NT2/D1 (cell line): ENCODE measurements around the gene NTRK3.

Experiments used
- DNase-seq: peaks from one replicate; pipeline ENCODE4 v3.0.0-alpha.2; 2011; ENCODE audit warnings: low read depth, low spot score
- H3K27me3 ChIP-seq: 2 replicates; pipeline ENCODE4 v1.6.0; 2011; ENCODE audit warnings: mild to moderate bottlenecking; ENCODE audit not compliant: insufficient read length, insufficient read depth
- H3K36me3 ChIP-seq: 2 replicates; pipeline ENCODE4 v1.6.1; 2011; ENCODE audit warnings: mild to moderate bottlenecking, low read length, mixed read lengths; ENCODE audit not compliant: insufficient read depth, insufficient read length
- H3K4me1 ChIP-seq: 2 replicates; pipeline ENCODE4 v1.5.1; 2011; ENCODE audit not compliant: insufficient read depth, insufficient read length
- H3K4me3 ChIP-seq: 2 replicates; pipeline ENCODE4 v1.5.1; 2011; ENCODE audit warnings: low read depth; ENCODE audit not compliant: insufficient read length
- H3K9ac ChIP-seq: 2 replicates; pipeline ENCODE4 v1.6.0; 2011; ENCODE audit warnings: low read depth; ENCODE audit not compliant: insufficient read length
- H3K9me3 ChIP-seq: 2 replicates; pipeline ENCODE4 v1.5.1; 2011; ENCODE audit warnings: mild to moderate bottlenecking, low read length; ENCODE audit not compliant: insufficient read depth
- SUZ12 ChIP-seq: IDR thresholded peaks from 2 replicates; pipeline ENCODE4 v1.6.1; 2011; ENCODE audit not compliant: insufficient read length, insufficient read depth; ENCODE audit errors: extremely low read depth
- YY1 ChIP-seq: IDR thresholded peaks from 2 replicates; pipeline ENCODE4 v1.6.1; 2011; ENCODE audit not compliant: insufficient read length, insufficient read depth
- ZNF274 ChIP-seq: IDR thresholded peaks from 2 replicates; pipeline ENCODE4 v1.6.1; 2011; ENCODE audit warnings: mild to moderate bottlenecking, low read depth, low read length

Gene NTRK3

DNA sequence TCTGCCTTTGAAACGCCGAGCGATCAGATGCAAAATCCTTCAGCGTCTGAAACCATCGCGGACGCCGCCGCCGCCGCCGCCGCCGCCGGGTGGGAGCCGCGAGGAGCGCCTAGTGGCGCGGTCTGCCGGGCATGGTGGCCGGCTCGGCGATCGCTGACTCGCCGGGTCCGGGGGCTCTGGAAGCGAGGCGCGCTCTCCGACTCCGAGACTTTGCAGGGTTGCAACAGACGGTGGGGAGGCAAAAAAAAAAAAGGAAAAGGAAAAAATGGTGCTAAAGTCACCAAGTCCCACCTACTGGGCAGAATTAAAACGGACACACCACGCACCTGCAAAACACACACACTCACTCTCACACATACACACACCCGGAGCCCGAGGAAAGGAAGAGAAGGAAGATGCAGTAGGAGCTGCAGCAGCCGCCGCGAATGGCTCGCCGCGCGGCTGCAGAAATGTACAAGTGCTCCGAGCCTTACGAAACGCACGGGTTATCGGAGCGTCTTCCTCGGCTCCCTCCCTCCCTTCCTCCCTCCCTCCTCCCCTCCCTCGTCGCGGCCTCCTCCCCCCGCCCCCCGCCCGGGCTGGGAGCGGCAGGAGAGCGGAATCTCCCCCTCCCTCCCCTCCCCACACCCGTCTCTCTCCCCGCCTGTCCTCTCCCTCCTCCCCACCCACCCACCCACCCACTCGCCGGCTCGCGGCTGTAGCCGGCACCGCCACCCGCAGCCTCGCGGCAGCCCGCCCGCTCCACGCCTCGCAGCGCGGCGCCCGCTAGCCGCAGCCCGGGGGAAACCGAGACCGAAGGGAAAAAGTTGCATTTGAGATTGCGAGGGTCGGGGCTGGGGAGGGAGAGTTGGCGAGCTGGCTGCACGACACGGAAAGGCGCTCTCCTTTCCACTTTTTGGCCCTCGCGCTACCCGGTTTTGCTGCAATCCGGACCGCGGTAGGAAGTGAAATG lies at the start of gene NTRK3:
Gene NTRK3 (minus strand): TSS at position 461 of the 952 bp plus-strand sequence. CDS start 586 bp downstream, outside the sequence.
- Histone ChIP-seq H3K36me3 (no peaks in the 10 kb centered on the region), H3K4me1 (peaks cover 2% of the 10 kb centered on the region), H3K27me3 (peaks cover 67% of the 10 kb centered on the region), H3K4me3 (peak within 1 kb of the TSS; percentile 68), H3K9me3 (no peaks in the 10 kb centered on the region), H3K9ac (peak within 1 kb of the TSS; percentile 76)
- TF ChIP-seq YY1, result no peak
- TF ChIP-seq ZNF274, result no peak
- no peak for TF ChIP-seq SUZ12
- no peak for DNase-seq

DNA sequence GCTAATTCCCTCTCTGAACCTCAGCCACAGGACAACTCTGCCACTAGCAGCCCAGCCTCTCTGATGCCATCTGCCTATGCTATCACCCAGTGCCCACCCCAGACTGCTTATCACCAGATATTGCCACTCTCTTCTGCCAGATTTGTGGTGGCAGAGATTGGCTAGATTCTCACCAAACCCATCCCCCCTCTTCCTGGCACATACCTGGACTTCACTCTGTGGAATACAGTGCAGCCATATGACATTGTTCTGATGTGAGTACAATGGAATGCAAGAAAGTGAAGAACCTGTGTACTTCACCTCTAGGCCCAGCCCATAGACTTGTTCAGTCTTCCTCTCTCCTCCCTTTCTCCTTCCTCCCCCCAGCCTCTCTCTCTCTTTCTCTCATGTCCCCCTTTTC lies 46.9 kb upstream of the NTRK3 start:
- TF ChIP-seq YY1 (no peak), SUZ12 (no peak), ZNF274 (no peak)
- H3K36me3 ChIP-seq, result no peaks in the 10 kb centered on the region
- H3K27me3 ChIP-seq, result no peaks in the 10 kb centered on the region
- peaks cover 14% of the 10 kb centered on the region for H3K4me1 ChIP-seq
- no peak overlapping the region for H3K4me3 ChIP-seq
- H3K9me3 ChIP-seq, result no peaks in the 10 kb centered on the region
- no peak overlapping the region for H3K9ac ChIP-seq
- no peak for DNase-seq

DNA sequence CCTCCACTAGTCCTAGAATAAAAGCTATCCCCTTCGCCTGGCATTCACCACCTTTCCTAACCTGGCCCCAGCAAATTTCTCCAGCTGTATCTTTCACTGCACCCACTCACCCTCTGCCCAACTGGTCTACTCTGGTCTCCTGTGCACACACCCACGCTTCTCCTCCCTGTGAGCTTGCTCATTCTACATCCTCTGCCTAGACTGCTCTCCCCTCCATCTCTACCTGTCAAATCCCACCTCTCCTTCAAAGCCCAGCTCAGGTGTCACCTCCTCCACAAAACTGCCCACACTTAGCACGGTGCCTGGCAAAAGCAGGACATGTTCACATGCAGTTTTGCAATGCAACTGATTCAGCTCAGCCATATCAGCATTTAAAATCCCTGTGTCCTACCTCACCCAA lies 45.8 kb upstream of the NTRK3 start:
- Histone ChIP-seq H3K9ac (no peak overlapping the region), H3K4me1 (peaks cover 14% of the 10 kb centered on the region), H3K9me3 (no peaks in the 10 kb centered on the region), H3K27me3 (no peaks in the 10 kb centered on the region), H3K4me3 (no peak overlapping the region), H3K36me3 (no peaks in the 10 kb centered on the region)
- TF ChIP-seq ZNF274 (no peak), YY1 (no peak), SUZ12 (no peak)
- no peak for DNase-seq

DNA sequence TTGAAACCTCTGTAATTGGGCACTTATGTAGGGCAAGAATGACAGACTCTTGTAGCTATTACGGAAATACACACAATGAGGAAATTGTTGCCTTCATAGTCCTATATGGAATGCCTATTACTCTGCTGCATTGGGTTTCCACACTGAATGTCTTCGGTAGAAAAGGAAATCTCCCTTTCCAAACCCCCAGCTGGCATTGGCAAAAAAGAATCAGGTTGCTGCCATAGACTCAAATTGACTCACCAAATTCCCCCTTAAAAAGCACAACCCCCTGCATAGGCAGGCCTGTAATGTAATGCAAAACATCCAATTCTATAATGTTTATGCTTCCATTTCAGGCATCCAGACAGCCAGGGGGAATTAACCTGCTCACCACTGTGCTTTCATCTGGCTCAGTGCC lies 44.8 kb upstream of the NTRK3 start:
- TF ChIP-seq ZNF274 (no peak), SUZ12 (no peak), YY1 (no peak)
- Histone ChIP-seq H3K36me3 (no peaks in the 10 kb centered on the region), H3K4me3 (no peak overlapping the region), H3K4me1 (peaks cover 14% of the 10 kb centered on the region), H3K9me3 (no peaks in the 10 kb centered on the region), H3K27me3 (no peaks in the 10 kb centered on the region), H3K9ac (no peak overlapping the region)
- no peak for DNase-seq

DNA sequence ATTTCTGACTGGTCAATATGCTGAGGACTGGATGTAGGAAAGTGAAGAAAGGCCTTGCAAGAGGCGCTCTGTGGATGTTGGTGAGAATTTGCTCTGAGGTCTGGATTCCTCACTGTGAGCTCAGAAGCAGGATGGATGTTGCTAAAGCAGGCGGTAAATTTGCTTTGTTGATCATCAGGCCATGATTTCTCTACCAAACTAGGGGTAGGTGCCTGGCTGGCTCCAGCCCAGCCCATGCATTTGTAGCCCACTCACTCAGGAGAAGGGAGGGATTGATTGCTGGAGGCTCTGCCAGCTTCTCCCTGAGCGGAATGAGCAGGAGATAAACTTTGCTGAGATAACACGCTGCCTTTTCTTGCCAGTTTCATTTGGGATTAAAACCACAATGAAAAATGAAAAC lies 44.3 kb upstream of the NTRK3 start:
- no peak for DNase-seq
- H3K4me1 ChIP-seq, result peaks cover 14% of the 10 kb centered on the region
- no peak overlapping the region for H3K4me3 ChIP-seq

DNA sequence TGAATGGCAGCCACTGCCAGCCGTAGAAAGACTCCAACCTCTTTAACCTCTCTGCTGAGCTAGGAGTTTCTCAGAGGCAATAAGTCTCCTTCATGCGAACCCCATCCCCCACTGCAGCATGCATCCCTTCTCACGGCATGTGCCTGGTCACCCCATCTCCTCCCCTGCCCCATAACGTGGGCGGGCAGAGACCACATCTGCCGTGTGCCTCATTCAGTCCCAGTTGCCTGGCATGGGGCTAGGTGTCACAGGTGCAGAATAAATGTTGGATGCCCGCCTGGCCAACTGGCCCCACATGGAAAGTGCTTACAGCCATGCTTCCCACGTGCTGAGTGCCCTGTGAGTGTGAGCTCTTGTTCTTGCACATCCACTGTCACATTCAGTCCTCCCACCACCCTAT lies 43.5 kb upstream of the NTRK3 start:
- Histone ChIP-seq H3K9ac (no peak overlapping the region), H3K4me1 (peaks cover 14% of the 10 kb centered on the region), H3K36me3 (no peaks in the 10 kb centered on the region), H3K4me3 (no peak overlapping the region), H3K9me3 (no peaks in the 10 kb centered on the region), H3K27me3 (no peaks in the 10 kb centered on the region)
- no peak for DNase-seq
- no peak for TF ChIP-seq SUZ12
- no peak for TF ChIP-seq ZNF274
- no peak for TF ChIP-seq YY1

More for the DNA sequence above, 44.3 kb upstream of the NTRK3 start:
- H3K9ac ChIP-seq, result no peak overlapping the region
- no peaks in the 10 kb centered on the region for H3K27me3 ChIP-seq
- H3K9me3 ChIP-seq, result no peaks in the 10 kb centered on the region
- TF ChIP-seq SUZ12 (no peak), ZNF274 (no peak), YY1 (no peak)
- H3K36me3 ChIP-seq, result no peaks in the 10 kb centered on the region

DNA sequence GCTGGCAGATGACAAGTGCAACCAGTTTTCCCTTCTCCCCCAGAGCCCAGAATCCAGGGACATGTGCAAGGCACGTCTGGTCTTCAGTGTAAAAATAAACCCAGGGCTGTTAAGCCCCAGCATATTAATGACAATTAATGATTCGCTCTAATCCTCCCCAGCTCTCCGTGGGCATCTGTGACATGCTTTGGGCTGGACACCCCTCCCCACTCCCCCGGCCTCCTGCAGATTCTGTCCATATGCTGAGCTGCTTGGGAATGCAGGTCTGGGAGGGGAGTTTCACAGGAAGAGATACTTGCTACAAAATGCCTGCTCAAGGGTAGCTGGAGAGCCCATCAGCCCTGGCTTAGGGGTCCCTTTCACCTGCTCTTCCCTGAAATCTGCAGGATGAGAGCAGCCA lies 43.0 kb upstream of the NTRK3 start:
- TF ChIP-seq YY1, result no peak
- TF ChIP-seq SUZ12, result no peak
- TF ChIP-seq ZNF274, result no peak
- H3K36me3 ChIP-seq, result no peaks in the 10 kb centered on the region
- no peaks in the 10 kb centered on the region for H3K27me3 ChIP-seq
- no peaks in the 10 kb centered on the region for H3K9me3 ChIP-seq
- H3K4me1 ChIP-seq, result peaks cover 14% of the 10 kb centered on the region
- no peak overlapping the region for H3K4me3 ChIP-seq
- peak; percentile 44 for DNase-seq
- no peak overlapping the region for H3K9ac ChIP-seq

DNA sequence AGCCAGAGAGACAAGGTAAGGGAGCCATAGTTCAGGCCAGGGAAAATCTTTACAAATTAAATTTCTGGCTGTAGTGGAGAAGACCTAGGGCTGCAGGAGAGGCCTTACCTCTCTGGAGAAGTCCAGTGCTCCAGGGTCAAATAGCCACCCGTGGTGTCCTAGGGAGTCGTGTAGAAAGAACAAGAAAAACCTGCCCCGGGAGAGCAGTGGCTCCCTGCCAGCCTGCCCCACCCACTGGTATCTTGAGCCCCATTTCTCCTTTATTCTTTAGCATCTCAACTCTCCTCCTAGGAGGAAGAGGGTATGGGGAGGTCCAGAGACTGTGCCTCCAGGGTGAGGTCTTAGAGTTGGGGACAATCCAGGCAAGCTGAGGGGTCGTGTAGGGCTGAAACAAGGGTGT lies 32.1 kb upstream of the NTRK3 start:
- Histone ChIP-seq H3K27me3 (peaks cover 14% of the 10 kb centered on the region), H3K4me1 (peaks cover 8% of the 10 kb centered on the region), H3K4me3 (no peak overlapping the region), H3K36me3 (no peaks in the 10 kb centered on the region), H3K9me3 (no peaks in the 10 kb centered on the region), H3K9ac (no peak overlapping the region)
- no peak for DNase-seq
- no peak for TF ChIP-seq ZNF274
- TF ChIP-seq SUZ12, result no peak
- no peak for TF ChIP-seq YY1
